Measurements from ENCODE around the gene GOLGA6L25. TPM values are rescaled to one million over a fixed set of nuclear protein-coding genes. Genes with fewer than 3 reads are reported as not detected.
A peak's percentile ranks its signal among the peaks of the same experiment; 100 is the strongest.
"Not testable (repeated sequence)": the region's sequence is repeated elsewhere in the genome, so short reads cannot be mapped to it uniquely, and the experiment has no call there.

Gene GOLGA6L25
- total RNA-seq, result not detected
- long read RNA-seq, result 0 reads

GRCh38 chr15:28553268-28553667, at the start of gene GOLGA6L25:
Gene GOLGA6L25 (plus strand): TSS chr15:28553568. CDS start chr15:28553629, 61 bp downstream.
- H3K36me3 ChIP-seq; H3K27ac ChIP-seq; H3K9me3 ChIP-seq; ATAC-seq; intact Hi-C loops (cut with DNase I); H3K4me3 ChIP-seq; H3K27me3 ChIP-seq; DNase-seq; H3K4me1 ChIP-seq: not testable (repeated sequence)
- no CpG with 5 or more reads among the region's 7 CpGs for WGBS (ENCODE audit: insufficient coverage, low coverage, low lambda C conversion rate, missing lambda C conversion rate)

GRCh38 chr15:28508217-28508889, 45.0 kb upstream of the GOLGA6L25 start:
- H3K4me3 ChIP-seq, result not testable (repeated sequence)

GRCh38 chr15:28514128-28514527, 39.2 kb upstream of the GOLGA6L25 start:
- intact Hi-C loops (cut with DNase I); H3K27ac ChIP-seq; H3K4me3 ChIP-seq; H3K4me1 ChIP-seq; ATAC-seq; H3K27me3 ChIP-seq; H3K36me3 ChIP-seq; H3K9me3 ChIP-seq: not testable (repeated sequence)
- DNase-seq, result peak in 1 of 3 donors; percentile 11
- 80% methylated on average over 5 of the region's 22 CpGs for WGBS (ENCODE audit: insufficient coverage, low coverage, low lambda C conversion rate, missing lambda C conversion rate)

More at GRCh38 chr15:28508217-28508889, 45.0 kb upstream of the GOLGA6L25 start:
- WGBS (ENCODE audit: insufficient coverage, low coverage, low lambda C conversion rate, missing lambda C conversion rate), result 0% methylated on average over 1 of the region's 63 CpGs
- H3K27ac ChIP-seq; H3K4me1 ChIP-seq; H3K9me3 ChIP-seq; intact Hi-C loops (cut with DNase I); H3K36me3 ChIP-seq; H3K27me3 ChIP-seq: not testable (repeated sequence)
- DNase-seq, result peak in 1 of 3 donors; percentile 21
- ATAC-seq, result peak in 1 of 4 donors; percentile 41

- H3K4me3 ChIP-seq; H3K27me3 ChIP-seq; DNase-seq; H3K4me1 ChIP-seq; H3K36me3 ChIP-seq; H3K27ac ChIP-seq; ATAC-seq; intact Hi-C loops (cut with DNase I); H3K9me3 ChIP-seq: not testable (repeated sequence)
- 100% methylated on average over 2 of the region's 11 CpGs for WGBS (ENCODE audit: insufficient coverage, low coverage, low lambda C conversion rate, missing lambda C conversion rate)
Observed at GRCh38 chr15:28515208-28515607, 38.2 kb upstream of the GOLGA6L25 start.

GRCh38 chr15:28532954-28533353, 20.4 kb upstream of the GOLGA6L25 start, which contains the start of gene GOLGA8G:
Gene GOLGA8G (minus strand): TSS chr15:28532971. CDS start chr15:28532909, 62 bp downstream.
- ATAC-seq; H3K27ac ChIP-seq; H3K4me3 ChIP-seq; H3K36me3 ChIP-seq; H3K27me3 ChIP-seq; intact Hi-C loops (cut with DNase I); H3K4me1 ChIP-seq; H3K9me3 ChIP-seq; DNase-seq: not testable (repeated sequence)
- 100% methylated on average over 1 of the region's 6 CpGs for WGBS (ENCODE audit: insufficient coverage, low coverage, low lambda C conversion rate, missing lambda C conversion rate)

GRCh38 chr15:28573351-28573750, 20.0 kb downstream of the GOLGA6L25 start:
- not testable (repeated sequence) for DNase-seq
- WGBS (ENCODE audit: insufficient coverage, low coverage, low lambda C conversion rate, missing lambda C conversion rate), result 84% methylated on average over 11 of the region's 13 CpGs

GRCh38 chr15:28588977-28589606, 35.7 kb downstream of the GOLGA6L25 start:
- peak; percentile 59 to 76 (median 68) for ATAC-seq
- H3K4me3 ChIP-seq, result peak overlapping the region in 2 of 3 donors; percentile 29 to 45

More at GRCh38 chr15:28573351-28573750, 20.0 kb downstream of the GOLGA6L25 start:
- H3K9me3 ChIP-seq; H3K4me1 ChIP-seq; intact Hi-C loops (cut with DNase I); H3K36me3 ChIP-seq; H3K4me3 ChIP-seq; ATAC-seq; H3K27me3 ChIP-seq; H3K27ac ChIP-seq: not testable (repeated sequence)

GRCh38 chr15:28589769-28590168, 36.4 kb downstream of the GOLGA6L25 start:
- H3K27me3 ChIP-seq; H3K36me3 ChIP-seq; DNase-seq; H3K4me1 ChIP-seq; ATAC-seq; intact Hi-C loops (cut with DNase I); H3K9me3 ChIP-seq; H3K27ac ChIP-seq: not testable (repeated sequence)
- peak overlapping the region; percentile 30 to 54 (median 32) for H3K4me3 ChIP-seq
- 0% methylated on average over 5 of the region's 9 CpGs for WGBS (ENCODE audit: insufficient coverage, low coverage, low lambda C conversion rate, missing lambda C conversion rate)

More at GRCh38 chr15:28588977-28589606, 35.7 kb downstream of the GOLGA6L25 start:
- H3K4me1 ChIP-seq; H3K27me3 ChIP-seq; DNase-seq; intact Hi-C loops (cut with DNase I); H3K9me3 ChIP-seq; H3K36me3 ChIP-seq; H3K27ac ChIP-seq: not testable (repeated sequence)
- 0% methylated on average over 3 of the region's 72 CpGs for WGBS (ENCODE audit: insufficient coverage, low coverage, low lambda C conversion rate, missing lambda C conversion rate)

- H3K27ac ChIP-seq; intact Hi-C loops (cut with DNase I); DNase-seq; H3K4me1 ChIP-seq; H3K9me3 ChIP-seq; H3K36me3 ChIP-seq; ATAC-seq; H3K27me3 ChIP-seq; H3K4me3 ChIP-seq: not testable (repeated sequence)
- WGBS (ENCODE audit: insufficient coverage, low coverage, low lambda C conversion rate, missing lambda C conversion rate), result no CpG with 5 or more reads among the region's 3 CpGs
Observed at GRCh38 chr15:28592395-28592794, 39.0 kb downstream of the GOLGA6L25 start.

- H3K36me3 ChIP-seq; ATAC-seq; H3K4me3 ChIP-seq; H3K9me3 ChIP-seq; H3K4me1 ChIP-seq; H3K27me3 ChIP-seq; DNase-seq; intact Hi-C loops (cut with DNase I); H3K27ac ChIP-seq: not testable (repeated sequence)
- whole genome bisulfite sequencing (ENCODE audit: insufficient coverage, low coverage, low lambda C conversion rate, missing lambda C conversion rate), result 100% methylated on average over 2 of the region's 5 CpGs
Observed at GRCh38 chr15:28593424-28594129, 40.2 kb downstream of the GOLGA6L25 start.

- H3K4me1 ChIP-seq; H3K36me3 ChIP-seq; ATAC-seq; DNase-seq; H3K27me3 ChIP-seq; H3K9me3 ChIP-seq; intact Hi-C loops (cut with DNase I); H3K27ac ChIP-seq; H3K4me3 ChIP-seq: not testable (repeated sequence)
- no CpG with 5 or more reads among the region's 10 CpGs for WGBS (ENCODE audit: insufficient coverage, low coverage, low lambda C conversion rate, missing lambda C conversion rate)
Observed at GRCh38 chr15:28597471-28597870, 44.1 kb downstream of the GOLGA6L25 start.

Measured in right lobe of liver (tissue), 6 donors.